DMS53 (cell line): Measurements from ENCODE around the gene SLC25A12.
"Not testable (repeated sequence)": the region's sequence is repeated elsewhere in the genome, so short reads cannot be mapped to it uniquely, and the experiment has no call there.

Experiments used
- DNase-seq: peaks from one replicate; lab custom pipeline; 2025; lab: John Stamatoyannopoulos, UW

SLC25A12 gene

GRCh38 chr2:171893824-171894611, at the start of gene SLC25A12:
Gene SLC25A12, minus strand, starts transcription at chr2:171894244. Its CDS starts 30 bp downstream, at chr2:171894214.
- peak; percentile 97 for DNase-seq

GRCh38 chr2:171941316-171941699, 47.3 kb upstream of the SLC25A12 start:
- DNase-seq: no peak

- DNase-seq: no peak
Measured at GRCh38 chr2:171939743-171940071, 45.7 kb upstream of the SLC25A12 start.

- no peak for DNase-seq
Measured at GRCh38 chr2:171939058-171939742, 45.2 kb upstream of the SLC25A12 start.

- no peak for DNase-seq
Measured at GRCh38 chr2:171930385-171930784, 36.3 kb upstream of the SLC25A12 start.

GRCh38 chr2:171924170-171924942, 30.3 kb upstream of the SLC25A12 start:
- no peak for DNase-seq

- DNase-seq: peak; percentile 48
Measured at GRCh38 chr2:171923206-171923605, 29.2 kb upstream of the SLC25A12 start.

- peak; percentile 100 for DNase-seq
Measured at GRCh38 chr2:171922230-171923022, 28.4 kb upstream of the SLC25A12 start, which contains the start of gene HAT1. Gene HAT1, plus strand, starts transcription at chr2:171922461. Its CDS starts 40 bp downstream, at chr2:171922501.

GRCh38 chr2:171921970-171922229, 27.9 kb upstream of the SLC25A12 start:
- DNase-seq: no peak

GRCh38 chr2:171919453-171919852, 25.4 kb upstream of the SLC25A12 start:
- no peak for DNase-seq

GRCh38 chr2:171913517-171913916, 19.5 kb upstream of the SLC25A12 start:
- no peak for DNase-seq

- DNase-seq: no peak
Measured at GRCh38 chr2:171910494-171910893, 16.4 kb upstream of the SLC25A12 start.

GRCh38 chr2:171909266-171909665, 15.2 kb upstream of the SLC25A12 start:
- DNase-seq: no peak

- DNase-seq: no peak
Measured at GRCh38 chr2:171908235-171908634, 14.2 kb upstream of the SLC25A12 start.

- DNase-seq: no peak
Measured at GRCh38 chr2:171902840-171903420, 8.9 kb upstream of the SLC25A12 start.

- not testable (repeated sequence) for DNase-seq
Measured at GRCh38 chr2:171899623-171900282, 5.7 kb upstream of the SLC25A12 start.

- no peak for DNase-seq
Measured at GRCh38 chr2:171895786-171896185, 1.7 kb upstream of the SLC25A12 start.

- DNase-seq: peak; percentile 56
Measured at GRCh38 chr2:171894612-171894947, 536 bp upstream of the SLC25A12 start.

- DNase-seq: peak; percentile 39
Measured at GRCh38 chr2:171893196-171893823, 734 bp downstream of the SLC25A12 start.

- DNase-seq: peak; percentile 76
Measured at GRCh38 chr2:171889808-171890207, 4.2 kb downstream of the SLC25A12 start.

GRCh38 chr2:171889333-171889732, 4.7 kb downstream of the SLC25A12 start:
- DNase-seq: no peak
